Upper lobe of right lung (tissue), 1 donor: Measurements from ENCODE around the gene TDRD1. TPM values are rescaled to one million over a fixed set of nuclear protein-coding genes. Genes with fewer than 3 reads are reported as not detected.
A peak's percentile ranks its signal among the peaks of the same experiment; 100 is the strongest.

Source experiments
- ATAC-seq: fragments of 200-7000 bp; cut with Tn5 transposase; one replicate; pipeline ENCODE4 v1.9.1; 2020; ENCODE audit warnings: mild to moderate bottlenecking, moderate library complexity
- DNase-seq: peaks from one replicate; pipeline ENCODE4 v3.0.0-alpha.2; 2020
- H3K27ac ChIP-seq: fragments of 200-600 bp; one replicate; pipeline ENCODE4 v1.8.0; 2022
- H3K27me3 ChIP-seq: fragments of 200-600 bp; one replicate; pipeline ENCODE4 v1.8.0; 2022; ENCODE audit warnings: mild to moderate bottlenecking
- H3K36me3 ChIP-seq: fragments of 200-600 bp; one replicate; pipeline ENCODE4 v1.8.0; 2022
- H3K4me1 ChIP-seq: fragments of 200-600 bp; one replicate; pipeline ENCODE4 v1.8.0; 2022
- H3K4me3 ChIP-seq: fragments of 200-600 bp; one replicate; pipeline ENCODE4 v1.8.0; 2022; ENCODE audit warnings: mild to moderate bottlenecking
- H3K9me3 ChIP-seq: fragments of 200-600 bp; one replicate; pipeline ENCODE4 v1.8.0; 2022
- CTCF ChIP-seq: fragments of 200-600 bp; IDR thresholded peaks from one replicate; pipeline ENCODE4 v1.8.0; 2022; ENCODE audit warnings: antibody characterized with exemption
- intact Hi-C: fragments of 100-400 bp; cut with DNase I; formaldehyde crosslinking; loops from one replicate; pipeline ENCODE4 v1.11.0; 2022
- total RNA-seq: library from RNA; stranded (reverse); fragmentation: NEBNext Ultra II Directional; extraction: Animal tissue kit (Norgen Biotek cat#: 25700); gene quantifications from one replicate; pipeline ENCODE4 v1.2.1, GENCODE V29; 2021
- donor health status: DM: no; HTN: yes; CAD: no; lungs with severe emphysema.

TDRD1 gene
- total RNA-seq, 1 donor from 2014 or later = 0.14 TPM

DNA sequence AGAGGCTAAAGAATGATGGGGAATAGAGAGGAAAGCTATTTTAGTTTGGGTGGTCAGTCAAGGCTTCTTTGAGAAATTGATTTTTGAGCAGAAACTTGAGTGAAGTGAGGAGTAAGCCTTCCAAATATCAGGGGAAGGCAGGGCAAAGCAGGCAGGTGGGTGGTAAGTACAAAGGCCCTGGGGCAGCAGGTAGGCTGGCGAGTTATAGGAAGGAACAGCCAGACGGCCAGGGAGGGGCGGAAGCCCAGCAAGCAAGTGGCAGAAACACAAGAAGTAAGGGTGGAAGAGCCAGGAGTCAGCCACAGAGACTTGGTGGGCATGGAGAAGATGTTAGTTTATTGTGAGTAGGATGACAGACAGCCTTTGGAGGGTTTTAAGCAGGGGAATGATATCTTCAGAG is 94.8 kb downstream of the TDRD1 start:
- H3K9me3 ChIP-seq = no peaks in the 10 kb centered on the region
- no peak for ATAC-seq
- DNase-seq = peak; percentile 20
- no peaks in the 10 kb centered on the region for H3K27me3 ChIP-seq
- H3K27ac ChIP-seq = no peak overlapping the region
- intact Hi-C loops = no loop called here
- H3K36me3 ChIP-seq = no peaks in the 10 kb centered on the region
- H3K4me3 ChIP-seq = no peak overlapping the region
- H3K4me1 ChIP-seq = peaks cover 3% of the 10 kb centered on the region
- no peak for TF ChIP-seq CTCF

DNA sequence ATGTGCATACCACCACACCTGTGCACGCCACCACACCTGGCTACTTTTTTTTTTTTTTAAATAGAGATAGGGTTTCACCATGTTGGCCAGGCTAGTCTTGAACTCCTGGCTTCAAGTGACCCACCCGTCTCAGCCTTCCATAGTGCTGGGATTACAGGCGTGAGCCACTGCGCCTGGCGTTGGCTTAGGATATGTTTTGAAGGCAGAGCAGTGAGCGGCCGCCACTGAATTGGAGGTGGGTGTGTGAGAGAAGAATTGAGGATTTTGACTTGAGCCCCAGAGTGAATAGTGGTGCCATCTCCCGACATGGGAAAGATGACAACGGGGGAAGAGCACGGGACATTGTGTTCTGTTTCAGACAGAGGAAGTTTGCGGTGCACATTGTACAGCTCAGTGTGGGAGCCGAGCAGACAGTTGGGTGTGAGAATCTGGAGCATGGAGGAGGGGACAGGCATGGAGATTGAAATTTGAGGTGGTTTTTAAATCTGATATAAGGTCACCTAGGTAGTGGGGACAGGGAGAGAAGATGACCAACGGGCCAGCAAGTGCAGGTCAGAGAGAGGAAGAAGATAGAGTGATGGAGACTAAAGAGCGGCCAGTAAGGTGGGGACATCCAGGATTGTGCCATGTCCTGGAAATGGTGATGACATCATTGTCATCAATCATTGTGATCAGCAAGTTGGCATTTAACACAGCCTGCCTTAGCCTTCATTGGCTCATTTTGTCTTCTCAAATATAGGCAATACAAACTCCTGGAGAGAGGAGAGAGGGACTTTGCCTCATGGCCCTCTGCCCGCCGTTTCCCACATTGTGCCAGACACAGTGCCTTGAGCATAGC is 95.7 kb downstream of the TDRD1 start:
- intact Hi-C loops = no loop called here
- peaks cover 3% of the 10 kb centered on the region for H3K4me1 ChIP-seq
- H3K36me3 ChIP-seq = no peaks in the 10 kb centered on the region
- no peaks in the 10 kb centered on the region for H3K27me3 ChIP-seq
- no peak overlapping the region for H3K27ac ChIP-seq
- no peaks in the 10 kb centered on the region for H3K9me3 ChIP-seq
- no peak overlapping the region for H3K4me3 ChIP-seq
- TF ChIP-seq CTCF = no peak
- DNase-seq = peak; percentile 49
- no peak for ATAC-seq

DNA sequence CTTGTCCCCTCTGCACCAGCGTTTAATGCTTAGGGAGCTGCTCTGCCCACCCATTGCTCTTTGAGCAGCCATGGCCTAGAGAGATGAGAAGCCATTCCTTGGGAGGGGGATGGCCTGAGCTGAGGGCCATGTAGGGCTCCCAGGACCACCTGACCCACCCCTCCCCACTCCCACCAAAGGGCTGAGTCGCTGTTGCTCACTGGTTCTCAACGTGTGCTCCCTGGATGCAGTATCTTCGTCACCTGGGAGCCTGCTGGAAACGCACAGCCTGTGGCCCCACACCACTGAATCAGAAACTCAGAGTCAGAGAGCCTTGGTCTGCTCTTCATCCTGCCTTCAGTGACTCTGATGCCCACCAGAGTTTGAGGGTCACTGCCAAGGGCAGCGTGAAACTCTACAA is 96.9 kb downstream of the TDRD1 start:
- DNase-seq = peak; percentile 30
- TF ChIP-seq CTCF = no peak
- intact Hi-C loops = no loop called here
- Histone ChIP-seq H3K27me3 (no peaks in the 10 kb centered on the region), H3K9me3 (no peaks in the 10 kb centered on the region), H3K4me1 (peaks cover 3% of the 10 kb centered on the region), H3K4me3 (no peak overlapping the region), H3K36me3 (no peaks in the 10 kb centered on the region), H3K27ac (no peak overlapping the region)
- no peak for ATAC-seq

DNA sequence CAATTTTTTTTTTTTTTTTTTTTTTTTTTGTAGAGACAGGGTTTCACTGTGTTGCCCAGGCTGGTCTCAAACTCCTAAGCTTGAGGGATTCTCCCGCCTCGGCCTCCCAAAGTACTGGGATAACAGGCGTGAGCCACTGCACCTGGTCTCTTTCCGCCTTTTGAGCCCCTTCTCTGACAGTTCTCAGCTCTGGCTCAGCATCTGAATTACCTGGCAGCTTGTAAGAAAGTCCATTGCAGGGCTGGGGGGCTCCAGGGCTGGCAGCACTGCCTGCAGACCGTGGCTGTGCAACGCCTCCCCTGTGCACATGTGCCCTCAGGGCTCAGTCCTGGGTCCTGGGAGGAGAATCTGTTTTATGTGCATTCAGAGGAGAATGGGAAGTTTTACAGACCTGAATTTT is 97.5 kb downstream of the TDRD1 start:
- intact Hi-C loops = no loop called here
- DNase-seq (peak; percentile 29), ATAC-seq (no peak)
- Histone ChIP-seq H3K9me3 (no peaks in the 10 kb centered on the region), H3K36me3 (no peaks in the 10 kb centered on the region), H3K27ac (no peak overlapping the region), H3K4me3 (no peak overlapping the region), H3K27me3 (no peaks in the 10 kb centered on the region), H3K4me1 (no peaks in the 10 kb centered on the region)
- TF ChIP-seq CTCF = no peak

GRCh38 chr10:114278140-114278883 is 99.2 kb downstream of the TDRD1 start:
- TF ChIP-seq CTCF = no peak
- H3K36me3 ChIP-seq = no peaks in the 10 kb centered on the region
- DNase-seq = peak; percentile 42
- no peak overlapping the region for H3K4me3 ChIP-seq
- H3K27me3 ChIP-seq = no peaks in the 10 kb centered on the region
- no peaks in the 10 kb centered on the region for H3K4me1 ChIP-seq
- intact Hi-C loops = no loop called here
- no peaks in the 10 kb centered on the region for H3K9me3 ChIP-seq
- no peak for ATAC-seq
- H3K27ac ChIP-seq = no peak overlapping the region
